GM18498 (cell line): ENCODE results near the gene CENPH.
"Not testable (repeated sequence)": the region's sequence is repeated elsewhere in the genome, so short reads cannot be mapped to it uniquely, and the experiment has no call there.

Experiments
- ATAC-seq: cut with Tn5 transposase; IDR thresholded peaks from one replicate; pipeline ENCODE4 v1.9.1; 2021; ENCODE audit warnings: mild to moderate bottlenecking, moderate library complexity; ENCODE audit not compliant: unreplicated experiment

Gene CENPH

DNA sequence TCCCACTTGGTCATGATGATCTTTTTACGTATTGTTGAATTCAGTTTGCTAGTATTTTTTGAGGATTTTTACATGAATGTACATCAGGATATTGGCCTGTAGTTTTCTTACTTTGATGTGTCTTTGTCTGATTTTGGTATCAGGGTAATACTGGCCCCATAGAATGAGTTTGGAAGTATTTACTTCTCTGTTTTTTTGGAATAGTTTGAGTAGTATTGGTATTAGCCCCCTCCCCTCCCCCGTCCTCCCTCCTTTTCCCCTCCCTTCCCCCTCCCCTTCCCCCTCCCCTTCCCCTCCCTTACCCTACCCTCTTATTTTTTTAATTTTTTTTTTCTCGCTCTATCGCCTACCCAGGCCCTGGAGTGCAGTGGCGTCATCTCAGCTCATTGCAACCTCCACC, 55.6 kb downstream of the CENPH start:
- no peak for ATAC-seq

DNA sequence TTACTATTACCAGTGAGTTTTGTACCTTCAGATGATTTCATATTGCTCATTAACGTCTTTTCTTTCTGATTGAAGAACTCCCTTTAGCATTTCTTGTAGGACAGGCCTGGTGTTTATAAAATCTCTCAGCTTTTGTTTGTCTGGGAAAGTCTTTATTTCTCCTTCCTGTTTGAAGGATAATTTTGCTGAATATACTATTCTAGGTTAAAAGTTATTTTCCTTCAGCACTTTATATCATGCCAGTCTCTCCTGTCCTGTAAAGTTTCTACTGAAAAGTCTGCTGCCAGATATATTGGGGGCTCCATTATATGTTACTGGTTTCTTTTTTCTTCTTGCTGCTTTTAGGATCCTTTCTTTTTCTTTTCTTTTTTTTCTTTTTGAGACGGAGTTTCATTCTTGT, 58.6 kb downstream of the CENPH start:
- ATAC-seq: no peak

DNA sequence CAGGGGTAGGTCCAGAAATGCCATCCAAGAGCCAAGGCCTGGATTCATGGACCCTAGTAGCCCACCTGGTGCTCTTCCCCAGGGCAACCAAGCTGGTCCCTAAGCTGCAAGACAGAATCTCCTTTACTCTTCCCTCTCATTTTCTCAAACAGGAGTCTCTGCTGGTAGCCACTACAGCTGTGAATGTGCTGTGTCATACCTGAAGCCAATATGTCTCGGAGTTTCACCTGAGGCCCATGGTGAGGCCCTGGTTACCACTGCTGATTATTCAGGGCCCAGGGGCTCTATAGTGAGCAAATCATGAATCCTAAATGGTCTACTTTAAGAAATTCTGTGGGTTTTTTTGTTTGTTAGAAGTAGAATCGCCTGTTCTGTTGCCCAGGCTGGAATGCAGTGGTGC, 61.2 kb downstream of the CENPH start:
- ATAC-seq: no peak

DNA sequence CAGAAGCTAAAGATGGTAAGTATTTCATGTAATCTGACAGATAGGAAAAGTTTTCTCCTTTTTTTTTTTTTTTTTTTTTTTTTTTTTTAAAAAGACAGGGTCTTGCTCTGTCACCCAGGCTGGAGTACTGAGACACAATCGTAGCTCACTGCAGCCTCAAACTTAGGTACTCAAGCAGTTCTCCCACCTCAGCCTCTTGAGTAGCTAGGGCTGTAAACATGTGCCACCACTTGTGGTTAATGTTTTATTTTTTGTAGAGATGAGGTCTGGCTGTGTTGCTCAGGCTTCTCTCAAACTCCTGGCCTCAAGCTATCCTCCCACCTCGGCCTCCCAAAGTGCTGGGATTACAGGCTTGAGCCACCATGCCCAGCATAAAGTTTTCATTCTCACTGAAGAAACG, 63.1 kb downstream of the CENPH start:
- no peak for ATAC-seq

DNA sequence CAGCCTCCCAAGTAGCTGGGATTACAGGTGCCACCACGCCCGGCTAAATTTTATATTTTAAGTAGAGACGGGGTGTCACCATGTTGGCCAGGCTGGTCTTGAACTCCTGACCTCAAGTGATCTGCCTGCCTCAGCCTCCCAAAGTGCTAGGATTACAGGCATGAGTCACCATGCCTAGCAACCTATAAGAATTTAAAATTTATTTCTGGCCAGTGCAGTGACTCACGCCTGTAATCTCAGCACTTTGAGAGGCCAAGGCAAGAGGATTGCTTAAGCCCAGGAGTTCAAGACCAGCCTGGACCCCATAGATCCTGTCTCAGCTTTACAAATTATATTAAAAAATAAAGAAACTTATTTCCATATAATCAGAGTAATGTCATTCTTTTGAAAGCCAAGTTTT, 66.6 kb downstream of the CENPH start:
- not testable (repeated sequence) for ATAC-seq

DNA sequence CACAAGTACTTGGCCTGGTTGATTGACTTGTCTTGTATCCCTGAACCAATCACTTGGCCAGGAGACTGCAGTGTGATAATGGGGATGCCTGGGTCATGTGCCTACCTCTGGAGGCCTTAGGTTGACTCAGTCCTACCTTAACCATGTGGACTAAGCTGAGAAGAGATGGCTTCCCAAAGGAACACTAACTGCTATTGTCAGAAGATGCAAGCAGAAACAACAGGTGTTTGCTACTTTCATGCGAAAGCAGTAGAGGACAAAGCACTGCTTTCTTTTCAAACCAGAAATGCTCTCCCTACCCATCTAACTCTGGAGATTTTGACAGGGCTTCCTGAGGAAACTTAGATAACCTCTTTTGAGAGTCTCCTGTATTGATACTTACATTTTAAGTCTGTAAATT, 68.2 kb downstream of the CENPH start:
- no peak for ATAC-seq
